Activated CD4-positive, alpha-beta memory T cell treated with anti-CD3 and anti-CD28 coated beads for 36 hours (primary cell): ENCODE measurements around the gene BRMS1. TPM values are rescaled to one million over a fixed set of nuclear protein-coding genes. Genes with fewer than 3 reads are reported as not detected.

Experiments used
- CTCF ChIA-PET: fragments of 350-600 bp; sonication (Branson Sonifier 250); formaldehyde crosslinking; loops from one replicate; lab custom pipeline; 2021; ENCODE audit warnings: antibody characterized with exemption, inconsistent platforms; lab: Charles Lee
- POLR2A ChIA-PET: fragments of 350-600 bp; sonication (Branson Sonifier 250); formaldehyde crosslinking; loops from one replicate; lab custom pipeline; 2021; ENCODE audit warnings: antibody characterized with exemption; lab: Charles Lee
- DNase-seq: peaks from one replicate; pipeline ENCODE4 v3.0.0-alpha.2; 2020
- H3K27ac Mint-ChIP-seq: one replicate; pipeline ENCODE4 v1.8.0; 2021; ENCODE audit warnings: mixed read lengths
- H3K27me3 Mint-ChIP-seq: one replicate; pipeline ENCODE4 v1.8.0; 2021; ENCODE audit warnings: mixed read lengths
- H3K36me3 Mint-ChIP-seq: one replicate; pipeline ENCODE4 v1.8.0; 2021; ENCODE audit warnings: mixed read lengths
- H3K4me1 Mint-ChIP-seq: one replicate; pipeline ENCODE4 v1.8.0; 2021; ENCODE audit warnings: low read depth, mixed read lengths
- H3K4me3 Mint-ChIP-seq: one replicate; pipeline ENCODE4 v1.8.0; 2021; ENCODE audit warnings: mild to moderate bottlenecking, mixed read lengths
- H3K9me3 Mint-ChIP-seq: one replicate; pipeline ENCODE4 v1.8.0; 2021; ENCODE audit warnings: mixed read lengths
- intact Hi-C: fragments of 100-400 bp; cut with micrococcal nuclease; formaldehyde crosslinking; loops from one replicate; pipeline ENCODE4 v1.15.1; 2023
- total RNA-seq, 2 experiments: library from RNA; stranded (reverse); gene quantifications; one replicate each; pipeline ENCODE4 v1.2.3, GENCODE V29; 2021

The BRMS1 gene
- total RNA-seq, 2 experiments from 2014 or later, result 29.3 to 31.2 TPM

DNA sequence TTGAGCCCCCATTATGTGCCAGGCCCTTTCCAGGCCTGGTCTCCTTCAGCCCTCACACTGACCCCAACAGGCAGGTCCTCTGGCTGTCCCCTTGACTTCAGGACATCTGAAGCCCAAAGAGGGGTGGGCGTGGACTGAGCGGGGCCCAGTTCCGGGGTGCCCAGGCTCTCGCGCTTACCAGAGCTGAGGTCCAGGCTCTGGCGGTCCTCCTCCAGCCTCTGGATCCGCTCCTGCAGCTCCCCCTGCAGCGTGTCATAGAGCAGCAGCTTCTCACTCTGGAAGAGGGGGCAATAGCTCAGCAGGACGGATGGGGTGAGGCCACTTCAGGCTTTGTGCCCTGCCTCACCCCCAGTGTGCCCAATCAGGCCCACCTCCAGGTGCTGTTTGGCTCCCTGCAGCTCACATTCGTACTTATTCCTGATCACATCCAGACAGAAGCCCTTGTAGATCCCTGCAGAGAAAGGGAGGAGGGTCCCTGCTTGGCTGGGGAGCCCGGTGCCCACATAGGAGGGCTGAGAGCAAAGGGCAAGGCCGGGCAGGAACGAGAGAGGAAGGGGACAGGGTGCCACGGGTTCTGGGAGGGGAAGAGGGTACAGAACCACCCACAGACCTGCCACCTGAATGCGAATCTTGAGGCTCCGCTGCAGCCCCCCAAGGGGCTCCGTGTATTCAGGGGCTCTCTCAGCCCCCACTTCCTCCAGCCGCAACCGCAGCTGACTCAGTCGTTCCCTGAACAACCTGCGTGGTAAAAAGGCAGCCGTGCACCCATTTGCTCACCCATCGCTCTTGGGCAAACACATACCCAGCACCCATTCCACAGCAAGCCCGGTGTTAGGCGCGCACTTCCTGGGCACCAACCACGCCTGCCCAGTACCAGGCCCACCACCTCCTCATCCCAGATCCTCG is 4.1 kb downstream of the BRMS1 start:
- Mint-ChIP-seq H3K36me3 (peaks cover 21% of the 10 kb centered on the region), H3K4me3 (no peak overlapping the region), H3K27ac (no peak overlapping the region), H3K9me3 (no peaks in the 10 kb centered on the region), H3K27me3 (no peaks in the 10 kb centered on the region), H3K4me1 (peaks cover 49% of the 10 kb centered on the region)
- DNase-seq, result no peak
- ChIA-PET CTCF (no interaction called here), POLR2A (no interaction called here)
- intact Hi-C loops, result no loop called here

DNA sequence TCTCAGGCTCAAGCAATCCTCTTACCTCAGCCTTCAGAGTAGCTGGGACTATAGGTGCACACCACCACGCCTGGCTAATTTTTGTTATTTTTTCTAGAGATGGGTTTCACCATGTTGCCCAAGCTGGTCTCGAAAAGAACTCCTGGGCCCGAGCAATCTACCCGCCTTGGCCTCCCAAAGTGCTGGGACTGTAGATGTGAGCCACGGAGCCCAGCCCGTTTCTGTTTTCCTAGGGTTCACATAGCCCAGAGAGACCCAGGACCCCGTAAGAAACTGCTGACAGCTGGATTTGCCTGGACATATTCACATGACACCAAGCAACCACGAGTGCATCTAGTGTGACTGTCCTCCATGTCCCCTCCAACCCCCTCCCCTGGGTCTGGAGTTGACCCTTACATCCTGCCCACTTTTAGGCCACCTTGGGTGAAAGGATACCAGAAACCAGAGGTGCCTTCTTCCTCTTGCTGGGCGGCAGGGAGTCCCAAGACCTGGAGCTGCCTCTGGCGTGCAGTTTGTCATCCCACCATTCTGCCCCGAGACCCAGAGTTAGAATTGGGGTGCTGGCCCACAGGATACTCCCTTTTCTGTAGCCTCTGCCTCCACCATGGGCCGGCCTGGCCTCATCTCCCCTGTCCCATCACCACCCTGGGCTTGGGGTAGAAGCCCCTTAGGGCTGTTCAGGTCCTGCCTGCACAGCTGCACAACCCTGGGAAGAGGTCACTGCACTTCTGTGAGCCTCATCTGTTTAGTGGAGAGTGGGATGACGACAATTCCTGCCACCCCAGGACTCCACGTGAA is 5.0 kb downstream of the BRMS1 start:
- Mint-ChIP-seq H3K27ac (no peak overlapping the region), H3K4me3 (no peak overlapping the region), H3K9me3 (no peaks in the 10 kb centered on the region), H3K4me1 (peaks cover 43% of the 10 kb centered on the region), H3K36me3 (peaks cover 21% of the 10 kb centered on the region), H3K27me3 (no peaks in the 10 kb centered on the region)
- no peak for DNase-seq
- intact Hi-C loops, result no loop called here
- POLR2A ChIA-PET, result no interaction called here
- CTCF ChIA-PET, result interaction anchor here (1.3 kb wide), 1 partner anchor 28 kb away, joined by 4 read pairs; no protein-coding TSS in a partner anchor

DNA sequence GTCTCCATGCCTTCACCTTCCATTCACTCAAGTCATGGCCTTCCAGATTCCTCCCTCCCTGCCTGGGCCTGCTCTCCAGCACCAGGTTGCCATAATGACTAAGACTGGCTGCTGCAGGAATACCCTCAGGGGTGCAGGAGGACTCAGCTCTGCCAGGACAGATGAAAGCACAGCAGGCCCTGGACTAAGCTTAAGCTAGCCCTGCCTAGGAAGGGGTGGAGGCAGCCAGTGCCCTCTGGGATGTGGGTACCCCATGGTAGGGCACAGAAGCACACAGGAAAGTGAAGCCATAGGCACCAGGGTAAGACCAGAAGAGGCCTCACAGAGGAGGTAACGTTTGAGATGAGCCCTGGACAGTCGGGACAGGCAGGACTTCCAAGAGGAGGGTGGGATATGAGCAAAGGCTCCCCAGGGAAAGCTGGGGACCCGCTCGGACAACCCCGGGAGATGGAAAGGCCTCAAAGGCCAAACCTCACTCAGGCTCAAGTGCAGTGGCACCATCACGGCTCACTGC is 5.7 kb downstream of the BRMS1 start:
- H3K9me3 Mint-ChIP-seq, result no peaks in the 10 kb centered on the region
- peaks cover 40% of the 10 kb centered on the region for H3K4me1 Mint-ChIP-seq
- DNase-seq, result no peak
- intact Hi-C loops, result no loop called here
- CTCF ChIA-PET, result interaction anchor here (1.1 to 1.3 kb wide), 2 partner anchors 24 to 28 kb away, joined by 3 to 4 read pairs; no protein-coding TSS in a partner anchor
- H3K27ac Mint-ChIP-seq, result no peak overlapping the region
- H3K4me3 Mint-ChIP-seq, result no peak overlapping the region
- H3K36me3 Mint-ChIP-seq, result peaks cover 21% of the 10 kb centered on the region
- POLR2A ChIA-PET, result no interaction called here
- no peaks in the 10 kb centered on the region for H3K27me3 Mint-ChIP-seq

DNA sequence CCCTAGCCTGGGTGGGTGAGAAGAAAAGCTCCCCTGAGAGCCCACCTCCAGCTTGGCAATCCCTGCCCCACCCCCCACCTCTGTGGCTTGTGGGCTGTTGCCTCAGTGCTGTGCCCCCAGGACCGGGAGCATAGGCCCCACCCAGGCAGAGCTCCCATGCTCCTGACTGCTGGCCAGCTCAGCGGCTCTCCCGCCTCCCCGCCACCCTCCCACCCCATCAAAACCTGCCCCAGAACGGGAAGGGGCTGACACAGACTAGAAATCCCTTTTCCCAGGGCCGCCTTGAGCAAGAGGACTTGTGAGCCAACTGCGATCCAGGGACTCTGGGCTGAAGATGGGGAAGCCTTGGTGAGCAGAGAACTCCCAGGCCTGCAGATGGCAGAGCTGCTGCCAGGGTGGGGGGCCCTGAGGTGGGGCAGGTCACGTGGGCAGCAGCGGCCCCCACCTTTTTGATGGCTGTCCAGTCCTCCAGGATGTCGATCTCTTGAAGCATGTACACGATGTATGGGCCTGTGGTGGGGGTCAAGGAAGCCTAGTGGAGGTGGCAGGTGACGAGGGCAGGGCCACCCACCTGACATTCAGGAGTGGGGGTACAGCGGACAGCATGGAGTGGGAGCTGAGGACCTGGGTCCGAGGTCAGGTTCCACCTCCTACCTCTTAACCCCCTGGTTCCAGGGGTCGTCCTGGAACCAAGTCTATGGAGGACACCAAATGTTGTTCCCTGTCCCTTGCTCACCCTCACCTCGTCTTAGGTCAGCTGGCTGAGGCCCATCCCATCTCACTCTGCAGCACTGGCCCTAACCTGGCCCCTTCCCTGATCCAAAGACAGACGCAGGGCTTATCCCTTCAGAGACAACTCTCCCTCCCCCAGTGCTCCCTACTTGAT is 6.4 kb downstream of the BRMS1 start:
- H3K27ac Mint-ChIP-seq, result no peak overlapping the region
- no peak overlapping the region for H3K4me3 Mint-ChIP-seq
- H3K4me1 Mint-ChIP-seq, result peaks cover 34% of the 10 kb centered on the region
- DNase-seq, result no peak
- CTCF ChIA-PET, result interaction anchor here (1.1 to 1.3 kb wide), 3 partner anchors 25 to 27 kb away, joined by 3 to 5 read pairs (median 4); no protein-coding TSS in a partner anchor
- H3K27me3 Mint-ChIP-seq, result no peaks in the 10 kb centered on the region
- H3K36me3 Mint-ChIP-seq, result peaks cover 21% of the 10 kb centered on the region
- intact Hi-C loops, result no loop called here
- POLR2A ChIA-PET, result no interaction called here
- no peaks in the 10 kb centered on the region for H3K9me3 Mint-ChIP-seq

DNA sequence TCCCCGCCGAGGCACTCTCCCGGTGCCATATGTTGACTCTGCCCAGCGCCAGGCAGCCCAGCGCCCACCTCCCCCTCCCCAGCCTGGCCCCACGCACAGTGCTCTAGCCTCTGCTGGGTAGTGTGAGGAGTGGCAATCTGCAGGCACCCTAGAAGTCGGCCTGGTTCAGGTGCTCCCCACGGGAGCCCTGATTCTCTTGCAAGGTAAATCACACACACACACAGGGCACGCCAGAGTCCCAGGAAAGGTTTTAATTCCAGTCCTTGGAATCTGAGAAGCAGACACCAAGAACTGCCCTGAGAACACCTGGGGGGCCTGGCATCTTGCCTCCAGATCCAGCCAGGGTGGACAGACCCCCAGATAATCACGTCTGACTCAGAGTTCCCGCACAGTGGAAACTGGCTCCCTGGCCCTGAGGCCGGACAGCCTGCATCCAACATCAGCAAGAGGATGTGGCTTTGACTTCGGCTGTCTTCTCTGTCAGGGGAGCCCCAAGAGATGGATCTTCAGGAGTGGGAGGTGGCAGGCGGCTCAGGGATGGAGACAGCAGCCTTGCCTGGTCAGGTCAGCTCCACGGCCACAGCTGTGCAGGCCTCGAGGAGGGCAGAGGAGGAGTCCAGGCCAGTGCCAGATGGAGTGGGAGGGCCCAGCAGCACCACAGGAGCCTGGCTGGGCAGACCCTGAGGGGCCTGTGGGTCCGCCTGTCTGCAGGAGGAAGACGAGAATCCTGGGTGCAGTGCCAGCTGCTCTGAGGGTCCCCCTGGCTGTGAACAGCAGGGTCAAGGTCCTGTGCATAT is 7.6 kb downstream of the BRMS1 start:
- H3K4me3 Mint-ChIP-seq, result peak overlapping the region; percentile 8
- DNase-seq, result no peak
- ChIA-PET POLR2A (no interaction called here), CTCF (interaction anchor here (1.3 to 3.1 kb wide), 2 partner anchors 25 kb away, joined by 5 to 30 read pairs; no protein-coding TSS in a partner anchor)
- H3K27me3 Mint-ChIP-seq, result no peaks in the 10 kb centered on the region
- no peak overlapping the region for H3K27ac Mint-ChIP-seq
- H3K36me3 Mint-ChIP-seq, result peaks cover 19% of the 10 kb centered on the region
- no peaks in the 10 kb centered on the region for H3K9me3 Mint-ChIP-seq
- peaks cover 25% of the 10 kb centered on the region for H3K4me1 Mint-ChIP-seq
- intact Hi-C loops, result no loop called here

DNA sequence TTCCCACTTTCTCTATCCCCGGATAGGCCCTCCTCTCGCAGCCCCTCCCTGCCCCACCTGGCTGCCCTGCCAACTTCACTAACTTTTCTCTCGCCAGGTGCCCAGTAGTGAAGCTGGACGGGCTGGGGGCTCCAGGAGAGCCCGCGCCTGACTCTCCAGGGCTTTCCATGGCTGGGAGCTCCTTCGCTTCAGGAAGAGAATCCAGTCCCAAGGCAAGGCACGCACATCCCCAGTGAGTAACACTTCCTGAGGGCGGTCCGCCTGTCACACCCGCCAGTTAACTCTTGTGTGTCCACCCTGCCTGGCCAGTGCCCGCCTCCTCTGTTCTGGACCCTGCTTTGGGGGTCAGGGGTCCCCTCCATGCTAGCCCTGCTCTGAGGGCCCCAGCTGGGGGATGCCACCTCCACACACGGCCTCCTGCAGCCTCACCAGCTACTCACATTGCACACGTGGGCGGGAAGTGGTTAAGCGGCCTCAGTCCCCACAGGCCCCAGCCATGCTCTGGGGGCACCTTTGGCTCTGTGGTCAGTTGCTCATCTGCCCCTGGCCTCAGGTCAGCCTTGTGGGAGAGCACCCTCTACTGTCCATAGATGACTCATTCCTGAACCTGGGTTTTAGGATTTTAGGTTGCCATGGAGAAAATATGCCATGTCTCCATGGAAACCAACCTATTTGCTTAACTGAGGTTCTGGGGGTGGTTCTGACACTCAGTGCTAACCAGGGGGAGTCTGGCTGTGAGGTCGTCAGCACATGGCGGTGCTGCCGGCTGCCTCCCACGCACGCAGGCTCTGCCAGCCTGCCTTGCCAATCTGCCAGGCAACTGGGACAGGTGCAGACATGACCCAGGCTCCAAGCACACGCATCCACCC is 8.4 kb downstream of the BRMS1 start, which contains the start of gene RIN1:
Gene RIN1, minus strand, starts transcription at position 201 of the 869 bp plus-strand sequence. Its CDS starts 32 bp downstream, at position 169.
- no peaks in the 10 kb centered on the region for H3K9me3 Mint-ChIP-seq
- intact Hi-C loops, result no loop called here

DNA sequence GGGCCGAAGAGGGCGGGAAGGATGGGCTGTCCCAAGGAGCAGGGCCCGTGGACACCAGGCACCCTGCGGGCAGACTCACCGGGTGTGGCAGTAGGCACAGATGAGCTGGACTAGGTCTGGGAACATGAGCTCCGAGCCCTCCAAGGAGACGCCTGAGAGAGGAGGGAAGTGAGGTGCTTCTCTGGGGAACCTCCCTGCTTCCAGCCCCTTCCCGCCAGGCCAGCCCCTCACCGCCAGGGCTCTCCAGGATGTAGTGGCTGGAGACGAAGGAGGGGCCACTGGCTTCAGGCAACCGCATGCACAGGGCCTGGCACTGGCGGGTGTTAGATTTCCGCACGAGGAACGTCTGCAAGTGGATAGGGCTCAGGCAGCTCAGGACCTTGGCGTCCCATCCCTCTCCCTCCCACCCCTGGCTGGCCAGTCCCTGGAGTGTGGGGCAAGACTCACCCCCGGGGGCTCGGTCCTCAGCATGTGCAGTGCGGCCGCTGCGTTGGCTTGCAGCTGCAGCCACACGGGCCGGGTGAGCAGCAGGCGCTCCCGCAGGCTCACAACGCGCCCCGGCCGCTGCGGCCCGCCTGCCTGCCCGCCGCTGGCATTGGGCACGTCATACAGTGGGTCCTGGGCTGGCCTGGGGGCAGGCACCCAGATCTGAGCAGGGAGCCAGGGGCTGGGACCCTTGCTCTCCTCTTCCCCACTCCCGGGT is 9.2 kb downstream of the BRMS1 start:
- no peak for DNase-seq
- ChIA-PET CTCF (interaction anchor here (0.7 to 3.1 kb wide), 8 partner anchors 9 to 113 kb away, joined by 3 to 30 read pairs (median 4); partner anchors contain the start of gene BRMS1), POLR2A (no interaction called here)
- H3K4me1 Mint-ChIP-seq, result peaks cover 21% of the 10 kb centered on the region
- intact Hi-C loops, result no loop called here
- no peaks in the 10 kb centered on the region for H3K9me3 Mint-ChIP-seq
- H3K27me3 Mint-ChIP-seq, result no peaks in the 10 kb centered on the region
- no peak overlapping the region for H3K27ac Mint-ChIP-seq
- peaks cover 11% of the 10 kb centered on the region for H3K36me3 Mint-ChIP-seq
- no peak overlapping the region for H3K4me3 Mint-ChIP-seq

More for the DNA sequence above, 8.4 kb downstream of the BRMS1 start, which contains the start of gene RIN1:
- ChIA-PET CTCF (interaction anchor here (0.7 to 3.1 kb wide), 4 partner anchors 8 to 54 kb away, joined by 3 to 30 read pairs (median 4); partner anchors contain the start of gene BRMS1), POLR2A (no interaction called here)
- Mint-ChIP-seq H3K4me3 (peak within 1 kb of the TSS; percentile 61), H3K27me3 (no peaks in the 10 kb centered on the region), H3K36me3 (peaks cover 15% of the 10 kb centered on the region), H3K4me1 (peaks cover 22% of the 10 kb centered on the region), H3K27ac (peak within 1 kb of the TSS; percentile 23)
- DNase-seq, result peak; percentile 84

DNA sequence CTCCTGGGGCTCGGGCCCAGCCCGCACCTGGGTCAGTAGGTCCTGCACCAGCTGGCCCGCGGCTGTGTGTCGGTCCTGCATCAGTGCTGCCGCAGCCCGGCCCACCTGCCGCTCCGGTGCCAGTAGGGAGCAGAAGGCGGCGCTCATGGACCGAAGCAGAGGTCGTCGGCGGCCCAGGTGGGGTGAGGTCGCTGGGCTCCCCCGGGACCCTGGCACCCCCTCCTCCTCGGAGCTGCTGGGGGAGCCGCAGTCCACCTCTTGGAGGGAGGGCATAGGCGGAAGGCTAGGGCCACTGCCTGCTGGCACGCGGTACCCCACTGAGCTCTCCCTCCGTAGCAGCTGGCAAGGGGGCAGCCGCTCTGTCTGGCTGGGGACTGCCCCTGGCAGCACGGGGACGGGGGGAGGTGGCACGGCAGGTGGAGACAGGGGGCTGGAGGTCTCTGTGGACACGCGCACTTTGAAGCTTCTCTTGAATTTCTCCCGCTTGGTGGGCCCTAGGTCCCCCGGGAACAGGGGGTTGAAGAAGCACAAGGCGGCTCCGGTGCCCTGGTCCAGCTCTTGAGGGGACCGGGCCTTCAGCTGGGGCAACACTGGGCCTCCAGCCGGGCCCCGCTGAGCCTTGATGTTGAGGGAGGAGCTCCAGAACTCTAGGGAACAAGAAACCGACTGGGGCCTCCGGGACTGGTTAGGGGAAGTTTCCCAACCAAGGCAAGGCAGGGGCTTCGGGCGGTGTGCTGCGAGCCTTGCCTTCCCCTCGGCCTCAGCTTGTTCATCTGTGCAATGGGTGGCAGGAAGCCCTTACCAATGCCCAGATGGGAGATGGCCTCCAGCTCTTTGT is 10.1 kb downstream of the BRMS1 start:
- peaks cover 21% of the 10 kb centered on the region for H3K4me1 Mint-ChIP-seq
- intact Hi-C loops, result no loop called here
- H3K9me3 Mint-ChIP-seq, result no peaks in the 10 kb centered on the region
- ChIA-PET POLR2A (no interaction called here), CTCF (interaction anchor here (0.8 to 3.1 kb wide), 8 partner anchors 13 to 112 kb away, joined by 3 to 30 read pairs (median 4); partner anchors contain the start of gene MRPL11)
- no peaks in the 10 kb centered on the region for H3K27me3 Mint-ChIP-seq
- no peak overlapping the region for H3K27ac Mint-ChIP-seq
- peaks cover 9% of the 10 kb centered on the region for H3K36me3 Mint-ChIP-seq
- H3K4me3 Mint-ChIP-seq, result no peak overlapping the region
- no peak for DNase-seq
